Fibroblast of lung (primary cell): ENCODE measurements around the gene BCL11A. TPM values are rescaled to one million over a fixed set of nuclear protein-coding genes. Genes with fewer than 3 reads are reported as not detected.

Experiments used
- DNase-seq, 2 donors: peaks; one replicate each; pipeline versions ENCODE4 v3.0.0 to v3.0.0-alpha.2; 2010; ENCODE audit warnings: low read depth in 2 of 2
- H2AFZ ChIP-seq: 2 replicates; pipeline ENCODE4 v1.5.1; 2012; ENCODE audit warnings: low read length, control low read depth, inconsistent platforms
- H3K27ac ChIP-seq: 2 replicates; pipeline ENCODE4 v1.5.1; 2011; ENCODE audit warnings: low read length, control low read depth; ENCODE audit not compliant: insufficient read depth
- H3K27me3 ChIP-seq: 2 replicates; pipeline ENCODE4 v1.5.1; 2011; ENCODE audit warnings: mild to moderate bottlenecking, low read length; ENCODE audit not compliant: control insufficient read depth, insufficient read depth
- H3K36me3 ChIP-seq: 2 replicates; pipeline ENCODE4 v1.5.1; 2011; ENCODE audit warnings: low read length; ENCODE audit not compliant: control insufficient read depth, insufficient read depth
- H3K4me1 ChIP-seq: 2 replicates; pipeline ENCODE4 v1.5.1; 2011; ENCODE audit warnings: low read length; ENCODE audit not compliant: control insufficient read depth, insufficient read depth; ENCODE audit errors: extremely low read depth
- H3K4me2 ChIP-seq: 2 replicates; pipeline ENCODE4 v1.5.1; 2011; ENCODE audit warnings: low read length, control low read depth; ENCODE audit not compliant: insufficient read depth; ENCODE audit errors: extremely low read depth
- H3K4me3 ChIP-seq, 4 experiments: fragments of 200-600 bp in 1 of 4; sonication (generic) in 1 of 4; replicated peaks in 1 of 4; 2 replicates each; pipeline ENCODE4 v1.5.1; 2011 to 2016; ENCODE audit warnings: low read length in 4 of 4, low read depth in 3 of 4, mild to moderate bottlenecking in 3 of 4, control low read depth in 2 of 4, inconsistent platforms in 1 of 4, mixed read lengths in 1 of 4; ENCODE audit not compliant: insufficient read depth in 1 of 4; ENCODE audit errors: control extremely low read depth in 1 of 4
- H3K79me2 ChIP-seq: 2 replicates; pipeline ENCODE4 v1.5.1; 2012; ENCODE audit warnings: mild to moderate bottlenecking, low read length, inconsistent platforms; ENCODE audit not compliant: control insufficient read depth, insufficient read depth
- H3K9ac ChIP-seq: 2 replicates; pipeline ENCODE4 v1.5.1; 2011; ENCODE audit warnings: mild to moderate bottlenecking, low read length, control low read depth; ENCODE audit not compliant: insufficient read depth
- H3K9me3 ChIP-seq: 2 replicates; pipeline ENCODE4 v1.5.1; 2012; ENCODE audit warnings: low read depth, low read length; ENCODE audit not compliant: control insufficient read depth, insufficient read depth
- H4K20me1 ChIP-seq: 2 replicates; pipeline ENCODE4 v1.5.1; 2011; ENCODE audit warnings: low read length; ENCODE audit not compliant: control insufficient read depth, insufficient read depth; ENCODE audit errors: extremely low read depth
- EZH2 ChIP-seq: IDR thresholded peaks from 2 replicates; pipeline ENCODE4 v1.5.1; 2012; ENCODE audit warnings: low read length, control low read depth, mild to moderate bottlenecking; ENCODE audit errors: missing control alignments
- polyA plus RNA-seq, 2 donors: library from polyadenylated mRNA; depleted of rRNA in 1 of 2; stranded (reverse) in 1 of 2; unstranded in 1 of 2; fragments of >200 nt; gene quantifications; 2 replicates each; pipeline ENCODE4 v1.2.1, GENCODE V29; 2011 to 2012; ENCODE audit warnings: missing spikeins in 1 of 2
- total RNA-seq: library from RNA; depleted of rRNA; stranded (reverse); fragments of >200 nt; gene quantifications from 2 replicates; pipeline ENCODE4 v1.2.1, GENCODE V29; 2014
- TF ChIP-seq, protein P1 (sequence below), 2 donors: IDR thresholded peaks in 1 of 2; conservative IDR thresholded peaks in 1 of 2; 1 replicate in 1 of 2; 2 replicates in 1 of 2; pipeline ENCODE4 v1.5.1; 2011 to 2012; ENCODE audit warnings: low read length in 2 of 2, control low read depth in 1 of 2, inconsistent platforms in 1 of 2, low read depth in 1 of 2, mild to moderate bottlenecking in 1 of 2

The BCL11A gene
- total and polyA plus RNA-seq, 2 donors (not counting 1 experiment from before 2014, with no cell fraction given): 0.09 to 0.17 TPM

- Histone ChIP-seq H3K4me3 (no peak overlapping the region), H3K36me3 (no peaks in the 10 kb centered on the region), H3K79me2 (no peaks in the 10 kb centered on the region), H2AFZ (no peak overlapping the region), H3K4me1 (no peaks in the 10 kb centered on the region), H3K9me3 (no peaks in the 10 kb centered on the region), H3K27me3 (no peaks in the 10 kb centered on the region), H3K9ac (no peak overlapping the region), H3K4me2 (no peak overlapping the region), H4K20me1 (no peaks in the 10 kb centered on the region), H3K27ac (no peak overlapping the region)
- TF ChIP-seq, protein P1, sequence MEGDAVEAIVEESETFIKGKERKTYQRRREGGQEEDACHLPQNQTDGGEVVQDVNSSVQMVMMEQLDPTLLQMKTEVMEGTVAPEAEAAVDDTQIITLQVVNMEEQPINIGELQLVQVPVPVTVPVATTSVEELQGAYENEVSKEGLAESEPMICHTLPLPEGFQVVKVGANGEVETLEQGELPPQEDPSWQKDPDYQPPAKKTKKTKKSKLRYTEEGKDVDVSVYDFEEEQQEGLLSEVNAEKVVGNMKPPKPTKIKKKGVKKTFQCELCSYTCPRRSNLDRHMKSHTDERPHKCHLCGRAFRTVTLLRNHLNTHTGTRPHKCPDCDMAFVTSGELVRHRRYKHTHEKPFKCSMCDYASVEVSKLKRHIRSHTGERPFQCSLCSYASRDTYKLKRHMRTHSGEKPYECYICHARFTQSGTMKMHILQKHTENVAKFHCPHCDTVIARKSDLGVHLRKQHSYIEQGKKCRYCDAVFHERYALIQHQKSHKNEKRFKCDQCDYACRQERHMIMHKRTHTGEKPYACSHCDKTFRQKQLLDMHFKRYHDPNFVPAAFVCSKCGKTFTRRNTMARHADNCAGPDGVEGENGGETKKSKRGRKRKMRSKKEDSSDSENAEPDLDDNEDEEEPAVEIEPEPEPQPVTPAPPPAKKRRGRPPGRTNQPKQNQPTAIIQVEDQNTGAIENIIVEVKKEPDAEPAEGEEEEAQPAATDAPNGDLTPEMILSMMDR (conservative IDR thresholded peaks at IDR 0.05 in 1 of 2, IDR thresholded peaks at IDR 0.05 in 1 of 2; ENCODE audit: low read depth in 1 of 2, low read length in 2 of 2): no peak
- TF ChIP-seq EZH2: no peak
- DNase-seq: no peak
These were observed 113.2 kb downstream of the BCL11A start for GRCh38 chr2:60440079-60440766.

GRCh38 chr2:60439219-60439974 is 114.1 kb downstream of the BCL11A start:
- no peak overlapping the region for H2AFZ ChIP-seq
- H3K9ac ChIP-seq: no peak overlapping the region
- H3K9me3 ChIP-seq: no peaks in the 10 kb centered on the region
- no peak for DNase-seq
- H3K4me3 ChIP-seq: no peak overlapping the region
- no peaks in the 10 kb centered on the region for H3K4me1 ChIP-seq
- no peak overlapping the region for H3K27ac ChIP-seq
- no peaks in the 10 kb centered on the region for H3K36me3 ChIP-seq
- H3K79me2 ChIP-seq: no peaks in the 10 kb centered on the region
- TF ChIP-seq, protein P1 (conservative IDR thresholded peaks at IDR 0.05 in 1 of 2, IDR thresholded peaks at IDR 0.05 in 1 of 2; ENCODE audit: low read depth in 1 of 2, low read length in 2 of 2): no peak
- TF ChIP-seq EZH2: no peak
- H3K4me2 ChIP-seq: no peak overlapping the region
- no peaks in the 10 kb centered on the region for H3K27me3 ChIP-seq
- H4K20me1 ChIP-seq: no peaks in the 10 kb centered on the region

DNA sequence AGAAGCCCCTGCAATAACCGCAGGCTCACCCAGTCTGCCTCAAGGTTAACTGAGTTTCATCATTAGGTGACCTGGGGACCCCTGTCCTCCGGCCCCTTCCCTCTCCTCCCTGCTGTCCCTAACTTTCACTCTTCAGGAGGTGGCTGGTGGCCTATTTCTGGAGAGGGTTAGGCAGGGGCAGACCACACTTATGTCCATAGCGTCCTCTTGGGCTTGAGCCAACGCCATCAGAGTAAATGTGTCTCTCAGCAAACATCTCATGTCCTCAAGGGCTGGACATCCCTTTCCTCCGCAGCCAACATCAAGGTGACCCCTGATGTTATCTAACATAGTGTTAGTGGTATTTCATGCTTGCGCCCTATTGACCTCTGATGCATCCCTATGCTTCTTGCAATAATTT is 114.8 kb downstream of the BCL11A start:
- H3K4me1 ChIP-seq: no peaks in the 10 kb centered on the region
- no peaks in the 10 kb centered on the region for H3K27me3 ChIP-seq
- H3K4me2 ChIP-seq: no peak overlapping the region
- H3K27ac ChIP-seq: no peak overlapping the region
- no peaks in the 10 kb centered on the region for H3K79me2 ChIP-seq
- no peak for DNase-seq
- H3K9ac ChIP-seq: no peak overlapping the region
- H4K20me1 ChIP-seq: no peaks in the 10 kb centered on the region
- no peak overlapping the region for H2AFZ ChIP-seq
- H3K4me3 ChIP-seq: no peak overlapping the region
- no peak for TF ChIP-seq EZH2
- TF ChIP-seq, protein P1 (conservative IDR thresholded peaks at IDR 0.05 in 1 of 2, IDR thresholded peaks at IDR 0.05 in 1 of 2; ENCODE audit: low read depth in 1 of 2, low read length in 2 of 2): no peak
- no peaks in the 10 kb centered on the region for H3K9me3 ChIP-seq
- no peaks in the 10 kb centered on the region for H3K36me3 ChIP-seq
